ENCODE measurements around the gene LINC01488. TPM values are rescaled to one million over a fixed set of nuclear protein-coding genes. Genes with fewer than 3 reads are reported as not detected.

LINC01488 gene
- total RNA-seq, 2 donors from 2014 or later, result not detected

GRCh38 chr11:69530278-69531070 is 49.0 kb downstream of the LINC01488 start:
- Histone ChIP-seq H3K4me1 (ENCODE audit: control insufficient read depth in 1 of 2, low read depth in 2 of 2) (no peaks in the 10 kb centered on the region), H3K27me3 (replicated peaks; ENCODE audit: insufficient read depth) (no peaks in the 10 kb centered on the region), H3K9me3 (no peaks in the 10 kb centered on the region), H3K4me3 (no peak overlapping the region), H3K36me3 (no peaks in the 10 kb centered on the region), H3K27ac (no peak overlapping the region)
- TF ChIP-seq, protein P1, sequence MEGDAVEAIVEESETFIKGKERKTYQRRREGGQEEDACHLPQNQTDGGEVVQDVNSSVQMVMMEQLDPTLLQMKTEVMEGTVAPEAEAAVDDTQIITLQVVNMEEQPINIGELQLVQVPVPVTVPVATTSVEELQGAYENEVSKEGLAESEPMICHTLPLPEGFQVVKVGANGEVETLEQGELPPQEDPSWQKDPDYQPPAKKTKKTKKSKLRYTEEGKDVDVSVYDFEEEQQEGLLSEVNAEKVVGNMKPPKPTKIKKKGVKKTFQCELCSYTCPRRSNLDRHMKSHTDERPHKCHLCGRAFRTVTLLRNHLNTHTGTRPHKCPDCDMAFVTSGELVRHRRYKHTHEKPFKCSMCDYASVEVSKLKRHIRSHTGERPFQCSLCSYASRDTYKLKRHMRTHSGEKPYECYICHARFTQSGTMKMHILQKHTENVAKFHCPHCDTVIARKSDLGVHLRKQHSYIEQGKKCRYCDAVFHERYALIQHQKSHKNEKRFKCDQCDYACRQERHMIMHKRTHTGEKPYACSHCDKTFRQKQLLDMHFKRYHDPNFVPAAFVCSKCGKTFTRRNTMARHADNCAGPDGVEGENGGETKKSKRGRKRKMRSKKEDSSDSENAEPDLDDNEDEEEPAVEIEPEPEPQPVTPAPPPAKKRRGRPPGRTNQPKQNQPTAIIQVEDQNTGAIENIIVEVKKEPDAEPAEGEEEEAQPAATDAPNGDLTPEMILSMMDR (IDR thresholded peaks at IDR 0.05), result no peak
- DNase-seq (ENCODE audit: low spot score) (no peak), ATAC-seq (ENCODE audit: insufficient number of reproducible peaks, low FRiP score, low read depth) (no peak)

DNA sequence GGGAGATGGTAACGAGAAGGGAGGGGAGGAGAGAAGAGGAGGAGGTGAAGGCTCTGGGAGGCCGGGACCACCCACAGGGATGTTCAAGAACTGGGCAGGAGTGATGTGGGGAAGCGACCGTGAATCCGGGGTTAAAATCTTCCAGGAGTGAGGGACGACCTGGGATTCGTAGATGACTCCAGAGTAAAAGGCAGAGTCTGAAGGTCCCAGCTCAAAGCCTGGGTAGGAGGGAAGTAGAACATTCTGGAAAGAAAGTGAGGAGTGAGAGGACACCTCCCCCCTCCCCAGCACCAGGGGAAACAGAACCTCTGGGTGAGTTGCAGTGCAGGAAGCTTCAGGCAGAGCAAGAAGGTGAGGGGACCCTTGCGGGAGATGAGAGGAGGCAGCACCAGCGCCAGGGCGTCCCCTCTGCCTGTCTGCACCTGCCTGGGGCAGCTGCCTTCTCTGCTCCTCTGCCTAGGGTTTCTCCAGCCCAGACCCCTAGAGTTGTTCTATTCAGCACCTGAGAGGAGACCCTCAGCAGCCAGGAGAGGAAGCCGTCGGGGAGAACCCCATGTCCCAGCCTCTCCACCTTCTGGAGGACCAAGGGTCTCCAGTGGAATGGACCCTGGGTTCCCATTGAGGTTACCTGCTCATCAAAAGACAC is 49.7 kb downstream of the LINC01488 start:
- Histone ChIP-seq H3K4me3 (no peak overlapping the region), H3K4me1 (ENCODE audit: control insufficient read depth in 1 of 2, low read depth in 2 of 2) (no peaks in the 10 kb centered on the region), H3K9me3 (no peaks in the 10 kb centered on the region), H3K27me3 (replicated peaks; ENCODE audit: insufficient read depth) (no peaks in the 10 kb centered on the region), H3K36me3 (no peaks in the 10 kb centered on the region), H3K27ac (no peak overlapping the region)
- no peak for ATAC-seq (ENCODE audit: insufficient number of reproducible peaks, low FRiP score, low read depth)
- DNase-seq (ENCODE audit: low spot score), result no peak
- TF ChIP-seq, protein P1 (IDR thresholded peaks at IDR 0.05), result no peak

- ATAC-seq (ENCODE audit: insufficient number of reproducible peaks, low FRiP score, low read depth), result no peak
- no peaks in the 10 kb centered on the region for H3K36me3 ChIP-seq
- no peak overlapping the region for H3K4me3 ChIP-seq
- TF ChIP-seq, protein P1 (IDR thresholded peaks at IDR 0.05), result no peak
- no peak for DNase-seq (ENCODE audit: low spot score)
- no peak overlapping the region for H3K27ac ChIP-seq
- no peaks in the 10 kb centered on the region for H3K27me3 ChIP-seq (replicated peaks; ENCODE audit: insufficient read depth)
- H3K9me3 ChIP-seq, result no peaks in the 10 kb centered on the region
- H3K4me1 ChIP-seq (ENCODE audit: control insufficient read depth in 1 of 2, low read depth in 2 of 2), result no peaks in the 10 kb centered on the region
Measured at GRCh38 chr11:69531717-69532088, 50.2 kb downstream of the LINC01488 start.

DNA sequence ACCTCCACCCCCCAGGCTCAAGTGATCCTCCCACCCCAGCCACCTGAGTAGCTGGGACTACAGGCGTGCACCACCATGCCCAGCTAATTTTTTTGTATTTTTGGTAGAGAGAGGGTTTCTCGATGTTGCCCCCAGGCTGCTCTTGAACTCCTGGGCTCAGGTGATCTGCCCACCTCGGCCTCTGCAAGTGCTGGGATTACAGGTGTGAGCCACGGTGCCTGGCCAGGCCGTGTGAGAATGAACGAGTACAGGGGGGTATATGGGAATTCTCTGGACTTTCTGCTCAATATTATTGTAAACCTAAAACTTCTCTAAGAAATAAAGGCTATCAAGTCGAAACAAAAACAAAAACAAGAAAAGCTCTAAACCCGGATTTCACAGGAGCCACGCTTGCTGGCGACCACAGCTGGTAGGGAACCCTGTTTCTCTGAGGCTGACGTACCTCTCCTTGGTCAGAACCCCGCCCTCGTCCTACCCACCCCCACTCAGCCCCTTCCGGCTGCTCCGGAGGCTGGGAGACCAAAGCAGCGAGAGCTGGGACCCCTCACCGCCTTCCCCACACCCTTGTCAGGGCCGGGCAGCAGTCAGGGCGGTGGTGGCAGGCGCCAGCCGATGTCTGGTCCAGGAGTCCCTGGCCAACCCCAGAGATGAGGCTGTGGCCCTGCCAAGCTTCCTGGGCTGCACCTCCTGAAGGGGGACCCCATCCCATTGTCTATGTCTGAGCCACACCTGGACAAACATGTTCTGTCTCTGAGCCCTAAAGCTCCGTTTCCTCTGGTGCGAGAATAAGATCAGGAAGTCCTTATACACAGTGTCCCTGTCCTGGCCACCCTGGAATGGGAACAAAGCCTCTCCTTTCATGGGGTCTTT is 52.1 kb downstream of the LINC01488 start:
- ATAC-seq (ENCODE audit: insufficient number of reproducible peaks, low FRiP score, low read depth) (no peak), DNase-seq (ENCODE audit: low spot score) (no peak)
- H3K4me3 ChIP-seq, result no peak overlapping the region
- H3K27ac ChIP-seq, result no peak overlapping the region
- H3K27me3 ChIP-seq (replicated peaks; ENCODE audit: insufficient read depth), result no peaks in the 10 kb centered on the region
- H3K9me3 ChIP-seq, result no peaks in the 10 kb centered on the region
- TF ChIP-seq, protein P1 (IDR thresholded peaks at IDR 0.05), result no peak
- no peaks in the 10 kb centered on the region for H3K4me1 ChIP-seq (ENCODE audit: control insufficient read depth in 1 of 2, low read depth in 2 of 2)
- no peaks in the 10 kb centered on the region for H3K36me3 ChIP-seq

DNA sequence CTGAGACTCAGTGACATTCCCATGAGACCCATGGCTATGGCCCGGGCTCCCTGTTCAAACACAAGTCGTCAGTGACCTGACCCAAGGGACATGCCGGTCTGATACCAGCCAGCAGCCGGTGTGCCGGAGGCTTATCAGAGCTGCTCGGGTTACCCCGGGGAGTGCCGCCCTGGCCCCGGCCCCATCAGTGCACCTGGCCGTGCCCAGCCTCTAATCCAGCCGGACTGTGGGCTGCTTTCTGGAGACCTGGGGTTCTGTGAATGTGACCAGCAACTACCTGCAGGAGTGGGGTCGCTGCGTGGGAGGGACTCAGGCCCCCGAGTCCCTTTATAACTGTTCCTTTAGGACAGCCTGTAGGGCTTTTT is 52.7 kb downstream of the LINC01488 start:
- ATAC-seq (ENCODE audit: insufficient number of reproducible peaks, low FRiP score, low read depth), result no peak
- Histone ChIP-seq H3K27me3 (replicated peaks; ENCODE audit: insufficient read depth) (no peaks in the 10 kb centered on the region), H3K36me3 (no peaks in the 10 kb centered on the region), H3K4me1 (ENCODE audit: control insufficient read depth in 1 of 2, low read depth in 2 of 2) (peaks cover 4 to 5% of the 10 kb centered on the region in 2 donors), H3K27ac (no peak overlapping the region), H3K9me3 (no peaks in the 10 kb centered on the region), H3K4me3 (no peak overlapping the region)
- TF ChIP-seq, protein P1 (IDR thresholded peaks at IDR 0.05), result no peak
- DNase-seq (ENCODE audit: low spot score), result no peak
